GM18909 (cell line): ENCODE data around the gene KDM4C.

Source experiments
- ATAC-seq: cut with Tn5 transposase; IDR thresholded peaks from one replicate; pipeline ENCODE4 v1.9.1; 2021; ENCODE audit warnings: mild to moderate bottlenecking; ENCODE audit not compliant: unreplicated experiment, poor library complexity

Gene KDM4C

GRCh38 chr9:7117676-7118561, 360.1 kb downstream of the KDM4C start:
- peak; percentile 72 for ATAC-seq

GRCh38 chr9:7118633-7119032, 360.9 kb downstream of the KDM4C start:
- peak; percentile 58 for ATAC-seq

- no peak for ATAC-seq
Measured at GRCh38 chr9:7119612-7120011, 361.8 kb downstream of the KDM4C start.

GRCh38 chr9:7121055-7121454, 363.3 kb downstream of the KDM4C start:
- ATAC-seq = peak; percentile 62

- ATAC-seq = no peak
Measured at GRCh38 chr9:7121664-7122063, 363.9 kb downstream of the KDM4C start.

GRCh38 chr9:7123743-7124142, 366.0 kb downstream of the KDM4C start:
- ATAC-seq = no peak

- ATAC-seq = no peak
Measured at GRCh38 chr9:7125231-7125630, 367.5 kb downstream of the KDM4C start.

- no peak for ATAC-seq
Measured at GRCh38 chr9:7129391-7129790, 371.6 kb downstream of the KDM4C start.

- ATAC-seq = no peak
Measured at GRCh38 chr9:7130266-7130820, 372.6 kb downstream of the KDM4C start.

GRCh38 chr9:7132605-7133004, 374.8 kb downstream of the KDM4C start:
- ATAC-seq = no peak

- no peak for ATAC-seq
Measured at GRCh38 chr9:7135735-7136134, 378.0 kb downstream of the KDM4C start.

GRCh38 chr9:7137040-7137439, 379.3 kb downstream of the KDM4C start:
- no peak for ATAC-seq

GRCh38 chr9:7137571-7137970, 379.8 kb downstream of the KDM4C start:
- no peak for ATAC-seq

GRCh38 chr9:7139886-7140285, 382.1 kb downstream of the KDM4C start:
- no peak for ATAC-seq

GRCh38 chr9:7140401-7140800, 382.6 kb downstream of the KDM4C start:
- ATAC-seq = no peak

GRCh38 chr9:7143645-7144200, 385.9 kb downstream of the KDM4C start:
- ATAC-seq = no peak

- ATAC-seq = peak; percentile 67
Measured at GRCh38 chr9:7144265-7145046, 386.7 kb downstream of the KDM4C start.

GRCh38 chr9:7145361-7146069, 387.7 kb downstream of the KDM4C start:
- no peak for ATAC-seq

- no peak for ATAC-seq
Measured at GRCh38 chr9:7146582-7146981, 388.8 kb downstream of the KDM4C start.
